ENCODE data around the gene RDH13.

Gene RDH13

GRCh38 chr19:55075371-55075998 lies 12.5 kb upstream of the RDH13 start, which contains the start of gene EPS8L1:
TSS of gene EPS8L1 (plus strand) at chr19:55075869. CDS start at chr19:55076445, 576 bp downstream.
- no peak for TF ChIP-seq GATA2 (IDR thresholded peaks at IDR 0.05; ENCODE audit: low read depth, low read length)
- TF ChIP-seq GATA3 (IDR thresholded peaks at IDR 0.05; ENCODE audit: low read depth, low read length), result no peak

GRCh38 chr19:55071913-55072312 lies 9.0 kb upstream of the RDH13 start:
- no peak for TF ChIP-seq GATA2 (IDR thresholded peaks at IDR 0.05; ENCODE audit: low read depth, low read length)
- no peak for TF ChIP-seq GATA3 (IDR thresholded peaks at IDR 0.05; ENCODE audit: low read depth, low read length)

GRCh38 chr19:55071129-55071502 lies 8.2 kb upstream of the RDH13 start:
- TF ChIP-seq GATA2 (IDR thresholded peaks at IDR 0.05; ENCODE audit: low read depth, low read length) (no peak), GATA3 (IDR thresholded peaks at IDR 0.05; ENCODE audit: low read depth, low read length) (no peak)

GRCh38 chr19:55070466-55071128 lies 7.6 kb upstream of the RDH13 start:
- TF ChIP-seq GATA2 (IDR thresholded peaks at IDR 0.05; ENCODE audit: low read depth, low read length) (no peak), GATA3 (IDR thresholded peaks at IDR 0.05; ENCODE audit: low read depth, low read length) (no peak)

GRCh38 chr19:55069865-55070197 lies 6.9 kb upstream of the RDH13 start:
- no peak for TF ChIP-seq GATA2 (IDR thresholded peaks at IDR 0.05; ENCODE audit: low read depth, low read length)
- no peak for TF ChIP-seq GATA3 (IDR thresholded peaks at IDR 0.05; ENCODE audit: low read depth, low read length)

GRCh38 chr19:55068950-55069864 lies 6.3 kb upstream of the RDH13 start:
- TF ChIP-seq GATA2 (IDR thresholded peaks at IDR 0.05; ENCODE audit: low read depth, low read length), result no peak
- no peak for TF ChIP-seq GATA3 (IDR thresholded peaks at IDR 0.05; ENCODE audit: low read depth, low read length)

- no peak for TF ChIP-seq GATA3 (IDR thresholded peaks at IDR 0.05; ENCODE audit: low read depth, low read length)
- TF ChIP-seq GATA2 (IDR thresholded peaks at IDR 0.05; ENCODE audit: low read depth, low read length), result no peak
Measured at GRCh38 chr19:55067869-55068268, 4.9 kb upstream of the RDH13 start.

GRCh38 chr19:55066107-55066709 lies 3.3 kb upstream of the RDH13 start:
- no peak for TF ChIP-seq GATA3 (IDR thresholded peaks at IDR 0.05; ENCODE audit: low read depth, low read length)
- TF ChIP-seq GATA2 (IDR thresholded peaks at IDR 0.05; ENCODE audit: low read depth, low read length), result no peak

- no peak for TF ChIP-seq GATA3 (IDR thresholded peaks at IDR 0.05; ENCODE audit: low read depth, low read length)
- TF ChIP-seq GATA2 (IDR thresholded peaks at IDR 0.05; ENCODE audit: low read depth, low read length), result no peak
Measured at GRCh38 chr19:55063492-55063843, 520 bp upstream of the RDH13 start.

- TF ChIP-seq GATA3 (IDR thresholded peaks at IDR 0.05; ENCODE audit: low read depth, low read length) (no peak), GATA2 (IDR thresholded peaks at IDR 0.05; ENCODE audit: low read depth, low read length) (no peak)
Measured at GRCh38 chr19:55058781-55059610, 4.0 kb downstream of the RDH13 start.

GRCh38 chr19:55056827-55057226 lies 6.1 kb downstream of the RDH13 start:
- no peak for TF ChIP-seq GATA2 (IDR thresholded peaks at IDR 0.05; ENCODE audit: low read depth, low read length)
- TF ChIP-seq GATA3 (IDR thresholded peaks at IDR 0.05; ENCODE audit: low read depth, low read length), result no peak

- TF ChIP-seq GATA3 (IDR thresholded peaks at IDR 0.05; ENCODE audit: low read depth, low read length) (no peak), GATA2 (IDR thresholded peaks at IDR 0.05; ENCODE audit: low read depth, low read length) (no peak)
Measured at GRCh38 chr19:55053735-55054134, 9.2 kb downstream of the RDH13 start.

GRCh38 chr19:55050749-55051532 lies 12.0 kb downstream of the RDH13 start:
- TF ChIP-seq GATA2 (IDR thresholded peaks at IDR 0.05; ENCODE audit: low read depth, low read length) (no peak), GATA3 (IDR thresholded peaks at IDR 0.05; ENCODE audit: low read depth, low read length) (no peak)
